ENCODE measurements around the gene CSNK1G2. TPM values are rescaled to one million over a fixed set of nuclear protein-coding genes. Genes with fewer than 3 reads are reported as not detected.

Gene CSNK1G2
- total RNA-seq, 1 experiment from 2014 or later: 126 TPM

DNA sequence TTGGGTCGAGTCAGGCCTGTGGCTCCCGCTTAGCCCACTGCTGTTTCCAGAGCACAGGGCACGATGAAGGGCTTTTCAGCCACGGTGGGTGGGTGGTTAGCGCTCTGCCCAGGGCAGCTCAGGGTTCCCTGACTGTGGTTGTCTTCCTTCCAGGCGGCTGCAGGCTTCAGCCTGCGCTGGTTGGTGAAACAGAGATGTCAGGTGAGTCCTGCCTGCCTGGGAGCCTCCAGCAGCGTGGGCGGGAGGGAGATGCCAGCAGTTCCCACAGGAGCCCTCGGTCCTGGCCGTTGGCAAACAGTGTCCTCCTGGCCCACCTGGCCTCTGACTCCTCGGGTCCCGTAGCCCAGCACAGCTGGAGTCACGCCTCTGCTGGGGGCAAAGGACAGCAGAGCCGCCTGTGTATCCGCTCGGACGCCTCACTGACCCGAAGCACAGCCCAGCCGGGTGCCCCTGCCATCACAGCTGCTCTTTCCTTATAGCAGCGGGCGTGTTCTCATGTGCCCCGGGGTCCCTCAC, 26.1 kb upstream of the CSNK1G2 start:
- no peak overlapping the region for H3K27ac Mint-ChIP-seq
- peaks cover 16% of the 10 kb centered on the region for H3K36me3 Mint-ChIP-seq
- H3K4me1 Mint-ChIP-seq: no peaks in the 10 kb centered on the region
- ChIA-PET CTCF (interaction anchor here (0.9 kb wide), 1 partner anchor 18 kb away, joined by 3 read pairs; no protein-coding TSS in a partner anchor), POLR2A (no interaction called here)
- H3K27me3 Mint-ChIP-seq (ENCODE audit: low read depth): no peaks in the 10 kb centered on the region
- no peak for TF ChIP-seq FOXJ3 (CRISPR knock-in tag; IDR thresholded peaks at IDR 0.05; ENCODE audit: borderline replicate concordance)
- TF ChIP-seq, protein P1, sequence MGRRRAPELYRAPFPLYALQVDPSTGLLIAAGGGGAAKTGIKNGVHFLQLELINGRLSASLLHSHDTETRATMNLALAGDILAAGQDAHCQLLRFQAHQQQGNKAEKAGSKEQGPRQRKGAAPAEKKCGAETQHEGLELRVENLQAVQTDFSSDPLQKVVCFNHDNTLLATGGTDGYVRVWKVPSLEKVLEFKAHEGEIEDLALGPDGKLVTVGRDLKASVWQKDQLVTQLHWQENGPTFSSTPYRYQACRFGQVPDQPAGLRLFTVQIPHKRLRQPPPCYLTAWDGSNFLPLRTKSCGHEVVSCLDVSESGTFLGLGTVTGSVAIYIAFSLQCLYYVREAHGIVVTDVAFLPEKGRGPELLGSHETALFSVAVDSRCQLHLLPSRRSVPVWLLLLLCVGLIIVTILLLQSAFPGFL (CRISPR knock-in tag; IDR thresholded peaks at IDR 0.05; ENCODE audit: borderline replicate concordance): no peak
- no peak for TF ChIP-seq TEAD4 (CRISPR knock-in tag; IDR thresholded peaks at IDR 0.05)
- no peak overlapping the region for H3K4me3 Mint-ChIP-seq
- DNase-seq (ENCODE audit: low spot score) (no peak), ATAC-seq (no peak)
- no peaks in the 10 kb centered on the region for H3K9me3 Mint-ChIP-seq

DNA sequence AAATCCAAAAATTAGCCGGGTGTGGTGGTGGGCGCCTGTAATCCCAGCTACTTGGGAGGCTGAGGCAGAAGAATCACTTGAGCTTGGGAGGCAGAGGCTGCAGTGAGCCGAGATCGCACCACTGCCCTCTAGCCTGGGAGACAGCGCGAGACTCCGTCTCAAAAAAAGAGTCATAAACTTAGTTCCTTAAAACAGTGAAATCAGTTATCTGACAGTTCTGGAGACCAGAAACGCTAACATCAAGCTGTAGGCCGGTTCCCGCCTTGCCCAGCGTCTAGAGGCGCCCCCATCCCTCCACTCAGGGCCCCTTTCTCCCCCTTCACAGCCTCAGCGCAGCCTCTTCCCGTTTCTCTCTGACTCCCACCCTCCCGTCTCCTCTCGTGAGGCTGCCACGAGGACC, 23.8 kb upstream of the CSNK1G2 start:
- TF ChIP-seq CREM (CRISPR knock-in tag; IDR thresholded peaks at IDR 0.05) (no peak), ZNF121 (CRISPR knock-in tag; IDR thresholded peaks at IDR 0.05) (no peak), RORB (CRISPR knock-in tag; IDR thresholded peaks at IDR 0.05) (no peak), KAT7 (CRISPR knock-in tag; IDR thresholded peaks at IDR 0.05; ENCODE audit: borderline replicate concordance) (no peak), CREB1 (CRISPR knock-in tag; IDR thresholded peaks at IDR 0.05) (no peak), NR1H2 (CRISPR knock-in tag; IDR thresholded peaks at IDR 0.05) (no peak), TEAD4 (CRISPR knock-in tag; IDR thresholded peaks at IDR 0.05) (no peak)
- TF ChIP-seq, protein P2, sequence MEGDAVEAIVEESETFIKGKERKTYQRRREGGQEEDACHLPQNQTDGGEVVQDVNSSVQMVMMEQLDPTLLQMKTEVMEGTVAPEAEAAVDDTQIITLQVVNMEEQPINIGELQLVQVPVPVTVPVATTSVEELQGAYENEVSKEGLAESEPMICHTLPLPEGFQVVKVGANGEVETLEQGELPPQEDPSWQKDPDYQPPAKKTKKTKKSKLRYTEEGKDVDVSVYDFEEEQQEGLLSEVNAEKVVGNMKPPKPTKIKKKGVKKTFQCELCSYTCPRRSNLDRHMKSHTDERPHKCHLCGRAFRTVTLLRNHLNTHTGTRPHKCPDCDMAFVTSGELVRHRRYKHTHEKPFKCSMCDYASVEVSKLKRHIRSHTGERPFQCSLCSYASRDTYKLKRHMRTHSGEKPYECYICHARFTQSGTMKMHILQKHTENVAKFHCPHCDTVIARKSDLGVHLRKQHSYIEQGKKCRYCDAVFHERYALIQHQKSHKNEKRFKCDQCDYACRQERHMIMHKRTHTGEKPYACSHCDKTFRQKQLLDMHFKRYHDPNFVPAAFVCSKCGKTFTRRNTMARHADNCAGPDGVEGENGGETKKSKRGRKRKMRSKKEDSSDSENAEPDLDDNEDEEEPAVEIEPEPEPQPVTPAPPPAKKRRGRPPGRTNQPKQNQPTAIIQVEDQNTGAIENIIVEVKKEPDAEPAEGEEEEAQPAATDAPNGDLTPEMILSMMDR (IDR thresholded peaks at IDR 0.05): no peak
- TF ChIP-seq, protein P3, sequence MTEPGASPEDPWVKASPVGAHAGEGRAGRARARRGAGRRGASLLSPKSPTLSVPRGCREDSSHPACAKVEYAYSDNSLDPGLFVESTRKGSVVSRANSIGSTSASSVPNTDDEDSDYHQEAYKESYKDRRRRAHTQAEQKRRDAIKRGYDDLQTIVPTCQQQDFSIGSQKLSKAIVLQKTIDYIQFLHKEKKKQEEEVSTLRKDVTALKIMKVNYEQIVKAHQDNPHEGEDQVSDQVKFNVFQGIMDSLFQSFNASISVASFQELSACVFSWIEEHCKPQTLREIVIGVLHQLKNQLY (CRISPR knock-in tag; IDR thresholded peaks at IDR 0.05): no peak
- TF ChIP-seq, protein P1 (CRISPR knock-in tag; IDR thresholded peaks at IDR 0.05; ENCODE audit: borderline replicate concordance): no peak
- TF ChIP-seq, protein P4, sequence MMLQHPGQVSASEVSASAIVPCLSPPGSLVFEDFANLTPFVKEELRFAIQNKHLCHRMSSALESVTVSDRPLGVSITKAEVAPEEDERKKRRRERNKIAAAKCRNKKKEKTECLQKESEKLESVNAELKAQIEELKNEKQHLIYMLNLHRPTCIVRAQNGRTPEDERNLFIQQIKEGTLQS (CRISPR knock-in tag; conservative IDR thresholded peaks at IDR 0.05): no peak
- ATAC-seq: no peak
- H3K4me3 Mint-ChIP-seq: no peak overlapping the region
- DNase-seq (ENCODE audit: low spot score): no peak
- H3K27me3 Mint-ChIP-seq (ENCODE audit: low read depth): no peaks in the 10 kb centered on the region
- H3K36me3 Mint-ChIP-seq: peaks cover 27% of the 10 kb centered on the region
- H3K27ac Mint-ChIP-seq: peak overlapping the region; percentile 82
- POLR2A ChIA-PET: no interaction called here
- CTCF ChIA-PET: no interaction called here
- H3K4me1 Mint-ChIP-seq: no peaks in the 10 kb centered on the region
- H3K9me3 Mint-ChIP-seq: no peaks in the 10 kb centered on the region

DNA sequence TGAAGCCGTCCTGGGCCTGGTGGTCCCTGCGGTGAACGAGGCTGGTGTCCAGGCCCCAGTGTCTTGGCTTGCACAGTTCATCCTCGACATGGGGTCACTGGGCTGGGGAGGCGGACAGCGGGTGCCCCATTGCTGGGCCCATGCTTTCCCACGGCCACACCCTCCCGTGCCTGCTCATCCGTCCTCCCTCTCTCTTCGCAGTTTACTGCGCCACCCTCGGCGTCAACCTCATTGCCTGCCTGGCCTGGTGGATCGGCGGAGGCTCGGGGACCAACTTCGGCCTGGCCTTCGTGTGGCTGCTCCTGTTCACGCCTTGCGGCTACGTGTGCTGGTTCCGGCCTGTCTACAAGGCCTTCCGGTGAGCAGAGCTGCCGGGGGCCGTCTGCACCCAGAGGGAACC, 23.0 kb upstream of the CSNK1G2 start:
- POLR2A ChIA-PET: no interaction called here
- Mint-ChIP-seq H3K4me1 (no peaks in the 10 kb centered on the region), H3K4me3 (no peak overlapping the region), H3K27ac (no peak overlapping the region), H3K9me3 (no peaks in the 10 kb centered on the region), H3K36me3 (peaks cover 33% of the 10 kb centered on the region), H3K27me3 (ENCODE audit: low read depth) (no peaks in the 10 kb centered on the region)
- DNase-seq (ENCODE audit: low spot score) (no peak), ATAC-seq (no peak)
- TF ChIP-seq JUN (CRISPR knock-in tag; IDR thresholded peaks at IDR 0.05): no peak
- TF ChIP-seq ZNF396 (CRISPR knock-in tag; IDR thresholded peaks at IDR 0.05; ENCODE audit: borderline replicate concordance): no peak
- TF ChIP-seq, protein P5, sequence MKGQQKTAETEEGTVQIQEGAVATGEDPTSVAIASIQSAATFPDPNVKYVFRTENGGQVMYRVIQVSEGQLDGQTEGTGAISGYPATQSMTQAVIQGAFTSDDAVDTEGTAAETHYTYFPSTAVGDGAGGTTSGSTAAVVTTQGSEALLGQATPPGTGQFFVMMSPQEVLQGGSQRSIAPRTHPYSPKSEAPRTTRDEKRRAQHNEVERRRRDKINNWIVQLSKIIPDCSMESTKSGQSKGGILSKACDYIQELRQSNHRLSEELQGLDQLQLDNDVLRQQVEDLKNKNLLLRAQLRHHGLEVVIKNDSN (CRISPR knock-in tag; IDR thresholded peaks at IDR 0.05): no peak
- TF ChIP-seq, protein P6, sequence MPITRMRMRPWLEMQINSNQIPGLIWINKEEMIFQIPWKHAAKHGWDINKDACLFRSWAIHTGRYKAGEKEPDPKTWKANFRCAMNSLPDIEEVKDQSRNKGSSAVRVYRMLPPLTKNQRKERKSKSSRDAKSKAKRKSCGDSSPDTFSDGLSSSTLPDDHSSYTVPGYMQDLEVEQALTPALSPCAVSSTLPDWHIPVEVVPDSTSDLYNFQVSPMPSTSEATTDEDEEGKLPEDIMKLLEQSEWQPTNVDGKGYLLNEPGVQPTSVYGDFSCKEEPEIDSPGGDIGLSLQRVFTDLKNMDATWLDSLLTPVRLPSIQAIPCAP (CRISPR knock-in tag; IDR thresholded peaks at IDR 0.05): no peak
- TF ChIP-seq, protein P7, sequence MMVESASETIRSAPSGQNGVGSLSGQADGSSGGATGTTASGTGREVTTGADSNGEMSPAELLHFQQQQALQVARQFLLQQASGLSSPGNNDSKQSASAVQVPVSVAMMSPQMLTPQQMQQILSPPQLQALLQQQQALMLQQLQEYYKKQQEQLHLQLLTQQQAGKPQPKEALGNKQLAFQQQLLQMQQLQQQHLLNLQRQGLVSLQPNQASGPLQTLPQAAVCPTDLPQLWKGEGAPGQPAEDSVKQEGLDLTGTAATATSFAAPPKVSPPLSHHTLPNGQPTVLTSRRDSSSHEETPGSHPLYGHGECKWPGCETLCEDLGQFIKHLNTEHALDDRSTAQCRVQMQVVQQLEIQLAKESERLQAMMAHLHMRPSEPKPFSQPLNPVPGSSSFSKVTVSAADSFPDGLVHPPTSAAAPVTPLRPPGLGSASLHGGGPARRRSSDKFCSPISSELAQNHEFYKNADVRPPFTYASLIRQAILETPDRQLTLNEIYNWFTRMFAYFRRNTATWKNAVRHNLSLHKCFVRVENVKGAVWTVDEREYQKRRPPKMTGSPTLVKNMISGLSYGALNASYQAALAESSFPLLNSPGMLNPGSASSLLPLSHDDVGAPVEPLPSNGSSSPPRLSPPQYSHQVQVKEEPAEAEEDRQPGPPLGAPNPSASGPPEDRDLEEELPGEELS (CRISPR knock-in tag; IDR thresholded peaks at IDR 0.05): no peak
- no peak for TF ChIP-seq CBFB (CRISPR knock-in tag; IDR thresholded peaks at IDR 0.05; ENCODE audit: low read depth)
- CTCF ChIA-PET: interaction anchor here (0.9 kb wide), 1 partner anchor 98 kb away, joined by 3 read pairs; the partner anchor contains the start of gene BTBD2

Measured in WTC11 (cell line).